ENCODE results near the gene HDAC4. TPM values are rescaled to one million over a fixed set of nuclear protein-coding genes. Genes with fewer than 3 reads are reported as not detected.

Gene HDAC4
- total and polyA plus RNA-seq, 2 donors (not counting 1 experiment from before 2014, with no cell fraction given): 13.5 to 46.0 TPM

DNA sequence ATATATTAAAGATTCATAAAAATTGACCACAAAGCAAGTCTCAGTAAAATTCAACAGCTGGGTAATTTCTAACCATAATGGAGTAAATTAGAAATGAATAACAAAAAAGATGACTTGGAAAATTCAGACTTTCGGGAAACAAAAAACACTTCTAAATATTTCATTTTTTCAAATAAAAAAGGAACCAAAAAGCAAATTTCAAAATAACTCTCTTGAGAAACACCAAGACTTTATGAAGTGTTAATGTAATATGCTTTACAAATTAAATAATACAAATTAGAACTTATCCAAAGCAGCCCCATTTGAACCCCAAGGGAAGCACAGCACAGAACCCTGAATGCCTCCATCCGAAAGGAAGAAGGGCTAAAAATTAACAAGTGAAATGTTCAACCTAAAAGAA lies 175.9 kb downstream of the HDAC4 start:
- TF ChIP-seq EZH2 (IDR thresholded peaks at IDR 0.05; ENCODE audit: borderline replicate concordance, insufficient read depth, low read depth, low read length, poor library complexity, severe bottlenecking): no peak
- TF ChIP-seq, protein P1, sequence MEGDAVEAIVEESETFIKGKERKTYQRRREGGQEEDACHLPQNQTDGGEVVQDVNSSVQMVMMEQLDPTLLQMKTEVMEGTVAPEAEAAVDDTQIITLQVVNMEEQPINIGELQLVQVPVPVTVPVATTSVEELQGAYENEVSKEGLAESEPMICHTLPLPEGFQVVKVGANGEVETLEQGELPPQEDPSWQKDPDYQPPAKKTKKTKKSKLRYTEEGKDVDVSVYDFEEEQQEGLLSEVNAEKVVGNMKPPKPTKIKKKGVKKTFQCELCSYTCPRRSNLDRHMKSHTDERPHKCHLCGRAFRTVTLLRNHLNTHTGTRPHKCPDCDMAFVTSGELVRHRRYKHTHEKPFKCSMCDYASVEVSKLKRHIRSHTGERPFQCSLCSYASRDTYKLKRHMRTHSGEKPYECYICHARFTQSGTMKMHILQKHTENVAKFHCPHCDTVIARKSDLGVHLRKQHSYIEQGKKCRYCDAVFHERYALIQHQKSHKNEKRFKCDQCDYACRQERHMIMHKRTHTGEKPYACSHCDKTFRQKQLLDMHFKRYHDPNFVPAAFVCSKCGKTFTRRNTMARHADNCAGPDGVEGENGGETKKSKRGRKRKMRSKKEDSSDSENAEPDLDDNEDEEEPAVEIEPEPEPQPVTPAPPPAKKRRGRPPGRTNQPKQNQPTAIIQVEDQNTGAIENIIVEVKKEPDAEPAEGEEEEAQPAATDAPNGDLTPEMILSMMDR (IDR thresholded peaks at IDR 0.05): no peak
- Histone ChIP-seq H3K27ac (ENCODE audit: low read length in 2 of 2) (peak overlapping the region in 1 of 2 donors; percentile 31), H3K79me2 (ENCODE audit: control insufficient read depth, insufficient read depth, low read length) (peaks cover 39% of the 10 kb centered on the region), H3K36me3 (replicated peaks in 1 of 2; ENCODE audit: control extremely low read depth in 1 of 2, control insufficient read depth in 1 of 2, extremely low read depth in 1 of 2, insufficient read depth in 2 of 2, low read length in 1 of 2) (no peaks in the 10 kb centered on the region), H3K9ac (ENCODE audit: low read length) (no peak overlapping the region), H2AFZ (ENCODE audit: insufficient read depth, low read depth, low read length, poor library complexity, severe bottlenecking) (no peak overlapping the region), H4K20me1 (ENCODE audit: control insufficient read depth, insufficient read depth, low read length, poor library complexity, severe bottlenecking) (peaks cover 15% of the 10 kb centered on the region), H3K4me2 (replicated peaks; ENCODE audit: low read depth, low read length, poor library complexity, severe bottlenecking) (peak overlapping the region; percentile 61), H3K9me3 (ENCODE audit: control extremely low read depth in 1 of 3, control insufficient read depth in 2 of 3, insufficient read depth in 1 of 3, low read length in 2 of 3) (no peaks in the 10 kb centered on the region), H3K27me3 (replicated peaks in 1 of 4; ENCODE audit: control extremely low read depth in 1 of 4, control insufficient read depth in 3 of 4, insufficient read depth in 4 of 4, low read length in 3 of 4) (no peaks in the 10 kb centered on the region), H3K4me1 (ENCODE audit: control insufficient read depth in 2 of 2, insufficient read depth in 2 of 2, low read length in 2 of 2) (peaks cover 29 to 36% of the 10 kb centered on the region in 2 donors), H3K4me3 (ENCODE audit: control extremely low read depth in 1 of 5, extremely low read depth in 1 of 5, insufficient read depth in 1 of 5, low read depth in 2 of 5, low read length in 4 of 5) (no peak overlapping the region)
- WGBS (ENCODE audit: insufficient coverage): no CpG with 5 or more reads among the region's 2 CpGs
- ATAC-seq (ENCODE audit: low read depth) (no peak), DNase-seq (no peak)
- intact Hi-C loops (cut with micrococcal nuclease): no loop called here
- H3K9me3 Mint-ChIP-seq (ENCODE audit: insufficient read depth): no peaks in the 10 kb centered on the region
- no peaks in the 10 kb centered on the region for H3K27me3 Mint-ChIP-seq
- no peak overlapping the region for H3K4me3 Mint-ChIP-seq
- peaks cover 47% of the 10 kb centered on the region for H3K4me1 Mint-ChIP-seq
- no peak overlapping the region for H3K27ac Mint-ChIP-seq
- CTCF ChIA-PET: no interaction called here
- POLR2A ChIA-PET: no interaction called here

GRCh38 chr2:239224199-239224570 lies 176.6 kb downstream of the HDAC4 start:
- CTCF ChIA-PET: no interaction called here
- ATAC-seq (ENCODE audit: low read depth) (no peak), DNase-seq (no peak)
- Histone ChIP-seq H3K79me2 (ENCODE audit: control insufficient read depth, insufficient read depth, low read length) (peaks cover 33% of the 10 kb centered on the region), H3K4me2 (replicated peaks; ENCODE audit: low read depth, low read length, poor library complexity, severe bottlenecking) (no peak overlapping the region), H3K36me3 (replicated peaks in 1 of 2; ENCODE audit: control extremely low read depth in 1 of 2, control insufficient read depth in 1 of 2, extremely low read depth in 1 of 2, insufficient read depth in 2 of 2, low read length in 1 of 2) (no peaks in the 10 kb centered on the region), H3K4me1 (ENCODE audit: control insufficient read depth in 2 of 2, insufficient read depth in 2 of 2, low read length in 2 of 2) (peaks cover 29 to 35% of the 10 kb centered on the region in 2 donors), H4K20me1 (ENCODE audit: control insufficient read depth, insufficient read depth, low read length, poor library complexity, severe bottlenecking) (peaks cover 10% of the 10 kb centered on the region), H3K9ac (ENCODE audit: low read length) (no peak overlapping the region), H2AFZ (ENCODE audit: insufficient read depth, low read depth, low read length, poor library complexity, severe bottlenecking) (no peak overlapping the region), H3K27me3 (replicated peaks in 1 of 4; ENCODE audit: control extremely low read depth in 1 of 4, control insufficient read depth in 3 of 4, insufficient read depth in 4 of 4, low read length in 3 of 4) (no peaks in the 10 kb centered on the region), H3K4me3 (ENCODE audit: control extremely low read depth in 1 of 5, extremely low read depth in 1 of 5, insufficient read depth in 1 of 5, low read depth in 2 of 5, low read length in 4 of 5) (no peak overlapping the region), H3K27ac (ENCODE audit: low read length in 2 of 2) (no peak overlapping the region), H3K9me3 (ENCODE audit: control extremely low read depth in 1 of 3, control insufficient read depth in 2 of 3, insufficient read depth in 1 of 3, low read length in 2 of 3) (no peaks in the 10 kb centered on the region)
- 92% methylated on average over 13 of the region's 13 CpGs for WGBS (ENCODE audit: insufficient coverage)
- TF ChIP-seq EZH2 (IDR thresholded peaks at IDR 0.05; ENCODE audit: borderline replicate concordance, insufficient read depth, low read depth, low read length, poor library complexity, severe bottlenecking): no peak
- TF ChIP-seq, protein P1 (IDR thresholded peaks at IDR 0.05): no peak
- Mint-ChIP-seq H3K27me3 (no peaks in the 10 kb centered on the region), H3K4me1 (peaks cover 49% of the 10 kb centered on the region), H3K4me3 (no peak overlapping the region), H3K27ac (no peak overlapping the region), H3K9me3 (ENCODE audit: insufficient read depth) (no peaks in the 10 kb centered on the region)
- POLR2A ChIA-PET: no interaction called here
- intact Hi-C loops (cut with micrococcal nuclease): no loop called here
